ENCODE results near the gene LRP1-AS.

DNA sequence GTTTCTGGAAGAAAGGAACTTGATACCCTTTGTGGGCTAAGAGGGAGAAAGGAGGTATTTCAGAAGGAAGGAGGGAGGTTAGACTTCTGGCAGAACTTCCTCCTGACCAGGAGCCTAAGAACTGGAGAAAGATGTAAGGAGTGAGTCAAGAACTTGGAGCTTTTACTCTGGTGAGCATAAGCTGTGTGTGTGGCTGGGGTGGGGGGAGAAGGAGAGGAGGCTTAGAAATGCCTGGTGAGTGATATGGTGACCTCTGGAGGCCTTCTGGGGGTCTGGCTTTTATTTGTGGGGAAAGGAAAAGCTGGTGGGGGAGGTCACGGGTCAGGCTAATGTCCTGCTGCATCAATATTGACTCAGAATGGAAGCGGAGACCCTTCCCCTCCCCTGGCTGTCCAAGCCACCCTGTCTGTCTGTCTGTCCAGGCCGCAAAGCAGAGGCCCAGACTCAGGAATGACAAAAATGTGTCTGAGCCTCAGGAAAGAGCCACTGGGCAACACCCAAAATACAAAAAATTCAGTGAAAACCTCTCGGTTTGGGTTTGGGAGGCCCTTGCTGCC is 14.3 kb downstream of the LRP1-AS start:
- no peak for TF ChIP-seq POLR2A (IDR thresholded peaks at IDR 0.05)
- TF ChIP-seq CTCF (IDR thresholded peaks at IDR 0.05) = no peak
